Pancreas (tissue), 10 donors: ENCODE data around the gene AUH. TPM values are rescaled to one million over a fixed set of nuclear protein-coding genes. Genes with fewer than 3 reads are reported as not detected.
A peak's percentile ranks its signal among the peaks of the same experiment; 100 is the strongest.

Source experiments
- ATAC-seq, 4 donors: fragments of 200-7000 bp; cut with Tn5 transposase; one replicate each; pipeline versions ENCODE4 v1.8.0 to v1.9.1; 2020; ENCODE audit warnings: mild to moderate bottlenecking in 4 of 4, moderate library complexity in 4 of 4
- DNase-seq, 6 donors: peaks; one replicate each; pipeline ENCODE4 v3.0.0-alpha.2; 2020
- FAIRE-seq: peaks from 2 replicates; lab custom pipeline; 2012; peaks lifted over from hg19 to GRCh38; lab: Jason Lieb, UNC
- H3K27ac ChIP-seq, 4 donors: fragments of 200-600 bp; sonication (generic); 1 replicate in 3 of 4; 2 replicates in 1 of 4; pipeline versions ENCODE4 v1.5.0 to v1.8.0; 2020
- H3K27me3 ChIP-seq, 4 donors: fragments of 200-600 bp; one replicate each; pipeline ENCODE4 v1.8.0; 2021
- H3K36me3 ChIP-seq, 3 donors: fragments of 200-600 bp; sonication (generic) in 1 of 3; one replicate each; pipeline versions ENCODE4 v1.5.0 to v1.8.0; 2020 to 2021
- H3K4me1 ChIP-seq, 3 donors: fragments of 200-600 bp; one replicate each; pipeline ENCODE4 v1.8.0; 2021
- H3K4me3 ChIP-seq, 4 donors: fragments of 200-600 bp; sonication (generic) in 2 of 4; one replicate each; pipeline versions ENCODE4 v1.5.0 to v1.8.0; 2020 to 2021
- H3K9me3 ChIP-seq, 4 donors: fragments of 200-600 bp; one replicate each; pipeline ENCODE4 v1.8.0; 2021
- CTCF ChIP-seq, 4 donors: fragments of 200-600 bp; sonication (generic) in 3 of 4; IDR thresholded peaks; one replicate each; pipeline versions ENCODE4 v1.5.0 to v1.8.0; 2021; ENCODE audit warnings: antibody characterized with exemption in 4 of 4
- whole genome bisulfite sequencing, 2 donors: extraction: QIAGEN DNeasy Blood & Tissue Kit; methylation state at CpG; one replicate each; pipeline ENCODE4 v1.1.7; 2013; 5-methylcytosine and 5-hydroxymethylcytosine counted together
- intact Hi-C, 3 donors: fragments of 100-400 bp; cut with DNase I; formaldehyde crosslinking; loops; one replicate each; pipeline versions ENCODE4 v1.11.1 to v1.14.2; 2022
- polyA plus RNA-seq, 2 donors: library from polyadenylated mRNA; stranded (reverse); fragments of 200-250 nt; gene quantifications; one replicate each; pipeline ENCODE4 v1.2.3, GENCODE V29; 2013
- total RNA-seq, 6 donors: library from RNA; stranded (reverse); fragmentation: NEBNext Ultra II Directional in 4 of 6; extraction: Animal tissue kit (Norgen Biotek cat#: 25700) in 4 of 6; gene quantifications; one replicate each; pipeline versions ENCODE4 v1.2.1 to v1.2.4, GENCODE V29; 2021 to 2023
- donor health status: healthy with polysubstance abuse.
- donor health status: DM: no; HTN: no; CAD: no; lungs with moderate emphysema.
- donor health status: DM: no; HTN: no; CAD: no.
- donor health status: control.
- donor health status: control.
- donor health status: Bipolar disorder and iron deficiency.
- donor health status: DM: yes; HTN: yes; CAD: no.
- donor health status: DM: no; HTN: no; CAD: no.
- donor health status: DM: no; HTN: no; CAD: no.
- donor health status: DM: yes; HTN: yes; CAD: no.

Gene AUH
- total and polyA plus RNA-seq, 8 donors = 11.2 to 19.5 (median 14.7) TPM

GRCh38 chr9:91241909-91242308 is 119.8 kb downstream of the AUH start:
- DNase-seq = peak in 1 of 6 donors; percentile 22
- TF ChIP-seq CTCF (IDR thresholded peaks at IDR 0.05) = no peak
- Histone ChIP-seq H3K36me3 (no peaks in the 10 kb centered on the region), H3K4me1 (no peaks in the 10 kb centered on the region), H3K27ac (peak overlapping the region in 2 of 4 donors; percentile 3 to 29), H3K27me3 (no peaks in the 10 kb centered on the region), H3K9me3 (no peaks in the 10 kb centered on the region), H3K4me3 (no peak overlapping the region)
- 58 to 61% methylated on average over 4 of the region's 4 CpGs for WGBS, 2 donors
- no peak for FAIRE-seq
- peak in 3 of 4 donors; percentile 58 to 67 (median 67) for ATAC-seq
- intact Hi-C loops = no loop called here

DNA sequence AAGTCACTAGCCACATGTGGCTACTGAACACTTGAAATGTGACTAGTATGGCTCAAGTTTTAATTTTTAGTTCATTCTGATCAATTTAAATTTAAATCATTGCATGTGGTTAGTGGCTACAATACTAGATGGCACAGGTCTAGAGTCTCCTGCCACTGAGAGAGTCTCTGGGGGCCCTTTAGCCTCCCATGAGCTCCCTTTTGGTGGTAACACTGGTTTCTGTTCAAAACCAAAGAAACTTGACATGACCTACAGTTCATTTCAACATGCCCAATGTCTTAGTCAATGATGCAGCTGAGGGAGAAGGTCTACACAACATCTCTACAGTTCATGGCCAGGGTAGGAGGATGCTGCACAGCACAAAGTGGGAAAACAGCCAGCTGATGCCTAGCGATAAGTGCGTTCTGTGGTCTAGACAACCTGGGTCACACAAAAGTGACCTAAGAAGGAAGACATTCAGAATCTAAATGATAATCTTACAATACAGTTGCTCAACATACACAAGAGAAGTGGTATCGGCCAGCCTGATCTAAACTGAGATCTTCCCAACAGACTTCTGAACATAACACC is 121.0 kb downstream of the AUH start:
- no peak for TF ChIP-seq CTCF (IDR thresholded peaks at IDR 0.05)
- Histone ChIP-seq H3K9me3 (no peaks in the 10 kb centered on the region), H3K36me3 (no peaks in the 10 kb centered on the region), H3K27ac (no peak overlapping the region), H3K4me1 (no peaks in the 10 kb centered on the region), H3K4me3 (no peak overlapping the region), H3K27me3 (no peaks in the 10 kb centered on the region)
- DNase-seq (no peak), ATAC-seq (no peak), FAIRE-seq (no peak)
- intact Hi-C loops = no loop called here
- WGBS, 2 donors = 97 to 100% methylated on average over 3 of the region's 3 CpGs

DNA sequence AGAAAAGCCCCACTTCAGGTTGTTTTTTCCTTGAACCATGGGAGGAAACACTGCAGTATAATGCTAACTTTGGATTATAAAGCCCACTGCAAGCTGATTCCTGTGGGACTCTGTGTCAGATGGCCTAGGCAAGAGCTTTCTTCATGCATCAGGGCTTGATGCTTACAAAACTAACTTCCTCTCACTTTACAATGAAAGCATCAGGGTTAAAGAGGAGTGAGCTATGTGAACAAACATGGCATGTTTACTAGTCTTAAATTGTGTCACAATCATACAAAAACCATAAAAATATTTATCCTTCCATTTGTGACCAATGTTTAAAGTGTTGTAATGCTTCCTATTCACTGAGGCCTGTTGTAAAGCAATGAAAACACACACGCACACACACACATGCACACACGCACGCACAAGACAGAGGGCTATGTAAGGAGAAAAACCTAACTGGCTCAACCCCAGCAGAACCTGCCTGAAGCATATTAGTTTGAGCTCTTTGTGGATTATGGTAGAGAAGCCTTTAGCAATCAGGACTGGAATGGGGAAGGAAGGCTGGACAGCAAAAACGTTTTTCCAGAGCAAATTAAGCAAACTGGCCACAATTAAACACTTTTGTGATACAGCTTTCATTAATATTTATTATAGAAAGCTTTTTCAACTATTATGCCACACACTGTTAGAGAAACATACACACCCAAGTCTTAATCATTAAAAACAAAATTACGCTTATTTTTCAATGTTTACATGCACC is 122.2 kb downstream of the AUH start:
- ATAC-seq (no peak), DNase-seq (no peak), FAIRE-seq (no peak)
- no peaks in the 10 kb centered on the region for H3K36me3 ChIP-seq
- H3K9me3 ChIP-seq = no peaks in the 10 kb centered on the region
- TF ChIP-seq CTCF (IDR thresholded peaks at IDR 0.05) = no peak
- 73 to 75% methylated on average over 5 of the region's 5 CpGs for WGBS, 2 donors
- H3K27me3 ChIP-seq = no peaks in the 10 kb centered on the region
- no peak overlapping the region for H3K4me3 ChIP-seq
- intact Hi-C loops = no loop called here
- H3K27ac ChIP-seq = no peak overlapping the region
- no peaks in the 10 kb centered on the region for H3K4me1 ChIP-seq

DNA sequence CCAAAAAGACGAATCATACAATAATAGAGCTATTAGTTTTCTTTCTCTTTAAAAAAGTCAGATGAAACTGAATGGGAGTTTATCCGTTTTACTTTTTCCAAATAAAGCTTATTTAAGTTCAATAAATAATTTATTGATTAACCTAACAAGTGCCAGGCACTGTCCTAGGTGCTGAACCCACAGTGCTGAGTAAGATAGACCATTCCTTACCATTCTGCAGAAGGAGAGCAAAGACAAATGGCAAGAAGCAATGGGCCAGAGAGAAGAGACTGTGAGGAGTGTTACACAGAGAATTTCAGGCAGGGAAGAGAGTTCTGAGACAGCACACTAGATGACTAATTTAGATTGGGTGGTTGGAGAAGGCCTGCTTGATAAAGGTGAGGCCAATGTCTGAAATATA is 127.2 kb downstream of the AUH start:
- ATAC-seq (no peak), DNase-seq (no peak), FAIRE-seq (no peak)
- 69 to 73% methylated on average over 2 of the region's 2 CpGs for whole genome bisulfite sequencing, 2 donors
- H3K36me3 ChIP-seq = no peaks in the 10 kb centered on the region
- no peaks in the 10 kb centered on the region for H3K4me1 ChIP-seq
- H3K4me3 ChIP-seq = no peak overlapping the region
- no peaks in the 10 kb centered on the region for H3K27me3 ChIP-seq
- intact Hi-C loops = no loop called here
- H3K9me3 ChIP-seq = no peaks in the 10 kb centered on the region
- no peak overlapping the region for H3K27ac ChIP-seq
- TF ChIP-seq CTCF (IDR thresholded peaks at IDR 0.05) = no peak

- Histone ChIP-seq H3K27ac (no peak overlapping the region), H3K27me3 (no peaks in the 10 kb centered on the region), H3K36me3 (no peaks in the 10 kb centered on the region), H3K4me3 (no peak overlapping the region), H3K4me1 (no peaks in the 10 kb centered on the region), H3K9me3 (no peaks in the 10 kb centered on the region)
- no peak for TF ChIP-seq CTCF (IDR thresholded peaks at IDR 0.05)
- no peak for ATAC-seq
- WGBS, 2 donors = 93 to 96% methylated on average over 2 of the region's 2 CpGs
- no peak for DNase-seq
- FAIRE-seq = no peak
- intact Hi-C loops = no loop called here
Measured at GRCh38 chr9:91231619-91232018, 130.1 kb downstream of the AUH start.
